GM12873 (cell line): ENCODE data around the gene CD276.

Experiments
- TF ChIP-seq, protein P1 (sequence below): IDR thresholded peaks from 2 replicates; pipeline ENCODE4 v1.5.1; 2012; ENCODE audit warnings: low read depth, mild to moderate bottlenecking, moderate library complexity, low read length, control low read depth; ENCODE audit not compliant: insufficient read depth; ENCODE audit errors: missing control alignments

The CD276 gene

DNA sequence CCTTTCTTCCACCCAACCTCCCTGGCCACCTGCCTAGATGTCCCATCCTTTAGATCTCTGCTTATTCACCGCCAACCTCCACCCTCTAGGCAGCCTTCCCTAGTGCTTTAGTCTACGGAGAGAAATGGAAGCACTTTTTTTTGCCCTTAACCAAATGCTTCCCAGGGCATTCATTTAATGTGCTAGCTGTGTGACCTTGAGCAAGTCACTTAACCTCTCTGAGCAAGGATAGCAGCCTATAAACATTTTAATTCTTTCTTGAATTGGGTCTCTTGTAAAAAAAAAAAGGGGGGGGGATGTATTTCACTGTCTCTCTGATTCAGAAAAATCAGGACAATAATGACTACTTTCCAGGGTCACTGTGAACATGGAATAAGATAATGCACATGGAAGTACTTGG lies 72.2 kb downstream of the CD276 start:
- TF ChIP-seq, protein P1, sequence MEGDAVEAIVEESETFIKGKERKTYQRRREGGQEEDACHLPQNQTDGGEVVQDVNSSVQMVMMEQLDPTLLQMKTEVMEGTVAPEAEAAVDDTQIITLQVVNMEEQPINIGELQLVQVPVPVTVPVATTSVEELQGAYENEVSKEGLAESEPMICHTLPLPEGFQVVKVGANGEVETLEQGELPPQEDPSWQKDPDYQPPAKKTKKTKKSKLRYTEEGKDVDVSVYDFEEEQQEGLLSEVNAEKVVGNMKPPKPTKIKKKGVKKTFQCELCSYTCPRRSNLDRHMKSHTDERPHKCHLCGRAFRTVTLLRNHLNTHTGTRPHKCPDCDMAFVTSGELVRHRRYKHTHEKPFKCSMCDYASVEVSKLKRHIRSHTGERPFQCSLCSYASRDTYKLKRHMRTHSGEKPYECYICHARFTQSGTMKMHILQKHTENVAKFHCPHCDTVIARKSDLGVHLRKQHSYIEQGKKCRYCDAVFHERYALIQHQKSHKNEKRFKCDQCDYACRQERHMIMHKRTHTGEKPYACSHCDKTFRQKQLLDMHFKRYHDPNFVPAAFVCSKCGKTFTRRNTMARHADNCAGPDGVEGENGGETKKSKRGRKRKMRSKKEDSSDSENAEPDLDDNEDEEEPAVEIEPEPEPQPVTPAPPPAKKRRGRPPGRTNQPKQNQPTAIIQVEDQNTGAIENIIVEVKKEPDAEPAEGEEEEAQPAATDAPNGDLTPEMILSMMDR = no peak

DNA sequence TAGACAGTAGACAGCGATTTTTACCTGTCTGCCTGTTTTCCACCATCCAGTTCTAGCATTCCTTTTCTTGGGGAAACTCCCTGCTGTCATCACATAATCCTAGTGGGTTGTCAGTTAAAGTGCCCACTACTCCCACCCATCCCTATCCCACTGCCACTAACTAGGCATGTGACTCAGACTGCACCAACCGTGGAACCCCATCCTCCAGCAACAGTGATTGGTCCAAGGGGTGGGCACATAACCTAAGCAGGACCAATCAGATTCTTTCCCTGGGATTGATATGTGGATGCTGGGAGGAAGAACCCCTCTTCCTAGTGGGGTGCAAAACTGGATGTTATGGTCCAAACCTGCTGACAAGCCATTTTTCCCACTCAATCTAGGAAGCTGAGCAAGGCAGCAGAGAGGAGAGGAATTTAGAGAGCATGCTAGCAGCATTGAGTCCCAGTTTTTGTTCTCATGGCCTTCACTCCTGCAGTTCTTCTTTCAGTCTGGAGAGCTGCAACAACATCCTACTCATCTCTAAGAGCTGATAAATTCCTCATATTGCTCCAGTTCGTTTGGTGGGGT lies 72.8 kb downstream of the CD276 start:
- TF ChIP-seq, protein P1 = no peak

DNA sequence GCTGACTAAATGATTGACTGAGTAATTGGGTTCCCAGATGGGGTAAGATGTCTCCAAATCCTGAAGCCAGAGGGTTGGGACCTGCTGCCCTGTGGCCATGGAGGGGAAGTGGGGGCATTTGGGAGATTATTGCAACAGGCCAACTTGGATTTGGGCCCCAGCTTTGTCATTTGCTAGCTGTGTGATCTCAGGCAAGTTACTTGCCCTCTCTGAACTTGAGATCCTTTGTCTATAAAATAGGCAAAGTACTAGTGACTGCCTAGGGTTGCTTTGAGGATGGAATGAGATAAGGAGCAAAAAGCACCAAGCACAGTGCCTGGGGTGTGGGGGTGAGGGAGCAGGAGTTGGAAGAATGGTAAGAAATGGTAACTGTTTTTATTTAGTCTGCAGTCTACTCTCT lies 73.4 kb downstream of the CD276 start:
- TF ChIP-seq, protein P1 = no peak

DNA sequence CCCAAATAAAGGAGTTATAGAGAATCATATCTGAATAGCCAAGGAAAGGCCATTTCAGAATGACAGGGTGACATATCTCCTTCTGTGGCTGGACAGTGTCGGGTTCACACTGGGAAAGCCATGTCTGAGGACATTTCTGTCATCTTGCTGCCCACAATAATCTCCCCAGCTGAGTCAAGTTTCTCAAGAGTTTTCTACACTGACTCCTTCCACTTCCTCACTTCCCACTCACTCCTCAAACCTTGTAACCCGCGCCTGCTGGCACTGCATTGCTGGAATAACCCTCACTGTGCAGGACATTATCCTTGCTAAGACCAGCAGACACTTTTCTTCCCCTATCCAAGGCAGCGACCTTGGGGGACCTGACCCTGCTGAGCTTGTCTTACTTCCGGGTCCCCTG lies 74.3 kb downstream of the CD276 start:
- TF ChIP-seq, protein P1 = no peak

DNA sequence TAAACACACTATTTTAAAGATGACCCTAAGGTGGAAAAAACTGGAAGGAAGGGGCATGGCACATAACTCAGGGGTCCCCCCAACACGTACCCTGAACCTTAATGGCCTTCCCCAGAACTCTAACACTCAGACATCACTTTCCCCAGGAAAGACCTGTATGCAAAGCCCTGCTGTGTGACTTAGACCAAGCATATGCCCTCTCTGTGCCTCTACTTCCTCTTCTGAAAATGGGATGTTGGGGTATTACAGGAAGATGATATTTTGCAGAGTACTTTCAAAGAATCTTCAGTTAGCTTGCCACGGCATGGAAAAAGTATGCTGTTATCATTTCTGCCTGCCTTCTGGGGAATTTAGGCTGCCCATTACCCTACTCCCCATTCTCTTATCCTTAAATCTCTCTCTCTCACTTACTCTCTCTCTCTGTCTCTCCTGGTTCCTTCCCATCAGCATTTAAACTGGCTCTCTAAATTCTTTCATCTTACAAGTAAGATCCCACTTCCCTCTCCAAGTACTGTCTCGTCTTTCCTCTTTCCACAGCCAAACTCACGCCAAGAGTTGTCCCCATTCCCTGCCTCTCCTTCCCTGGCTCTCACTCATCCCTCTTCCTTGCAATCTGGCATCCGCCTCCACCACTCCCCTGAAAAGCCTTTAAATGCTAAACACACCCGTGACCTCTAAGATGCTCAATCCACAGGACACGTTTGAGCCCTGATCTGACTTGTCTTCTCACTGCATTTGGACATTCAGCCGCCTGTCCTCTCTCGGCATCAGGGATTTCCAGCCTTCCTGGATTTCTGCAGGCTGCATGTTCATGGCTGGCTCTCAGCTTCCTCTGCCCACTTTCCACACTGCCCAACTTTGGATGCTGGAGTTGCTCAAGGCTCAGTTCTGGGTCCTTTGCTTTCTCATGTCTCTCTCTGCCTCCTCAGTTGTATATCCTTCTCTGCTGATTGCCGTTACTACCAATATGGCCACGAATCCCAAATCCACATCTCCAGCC lies 76.4 kb downstream of the CD276 start:
- TF ChIP-seq, protein P1 = no peak

DNA sequence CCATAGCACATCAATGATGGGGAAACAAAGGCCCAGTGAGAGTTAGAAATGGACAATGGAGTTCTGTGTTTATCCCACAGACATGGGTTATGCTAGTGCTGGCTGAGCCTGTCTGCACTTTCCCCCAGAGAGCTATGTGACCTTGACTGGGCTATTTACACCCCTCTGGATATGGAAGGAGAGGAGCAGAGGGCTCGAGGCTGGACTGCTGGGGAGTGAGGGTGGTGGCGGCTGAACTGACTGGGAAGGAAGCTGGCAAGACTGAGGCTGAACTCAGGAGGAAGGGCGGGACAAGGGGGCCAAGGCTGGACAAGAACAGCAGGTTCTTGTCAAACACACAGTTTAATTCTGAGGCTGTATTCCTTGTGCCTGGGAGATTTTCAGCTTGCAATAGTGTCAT lies 79.7 kb downstream of the CD276 start:
- TF ChIP-seq, protein P1 = no peak
